Stimulated activated CD8-positive, alpha-beta memory T cell treated with anti-CD3 and anti-CD28 coated beads, Interleukin-7, amount 100 ng/mL, for 24 hours (primary cell): Measurements from ENCODE around the gene HMGCLL1.

ENCODE experiments used
- DNase-seq: peaks from one replicate; pipeline ENCODE4 v3.0.0-alpha.2; 2020; ENCODE audit warnings: low read depth

The HMGCLL1 gene

DNA sequence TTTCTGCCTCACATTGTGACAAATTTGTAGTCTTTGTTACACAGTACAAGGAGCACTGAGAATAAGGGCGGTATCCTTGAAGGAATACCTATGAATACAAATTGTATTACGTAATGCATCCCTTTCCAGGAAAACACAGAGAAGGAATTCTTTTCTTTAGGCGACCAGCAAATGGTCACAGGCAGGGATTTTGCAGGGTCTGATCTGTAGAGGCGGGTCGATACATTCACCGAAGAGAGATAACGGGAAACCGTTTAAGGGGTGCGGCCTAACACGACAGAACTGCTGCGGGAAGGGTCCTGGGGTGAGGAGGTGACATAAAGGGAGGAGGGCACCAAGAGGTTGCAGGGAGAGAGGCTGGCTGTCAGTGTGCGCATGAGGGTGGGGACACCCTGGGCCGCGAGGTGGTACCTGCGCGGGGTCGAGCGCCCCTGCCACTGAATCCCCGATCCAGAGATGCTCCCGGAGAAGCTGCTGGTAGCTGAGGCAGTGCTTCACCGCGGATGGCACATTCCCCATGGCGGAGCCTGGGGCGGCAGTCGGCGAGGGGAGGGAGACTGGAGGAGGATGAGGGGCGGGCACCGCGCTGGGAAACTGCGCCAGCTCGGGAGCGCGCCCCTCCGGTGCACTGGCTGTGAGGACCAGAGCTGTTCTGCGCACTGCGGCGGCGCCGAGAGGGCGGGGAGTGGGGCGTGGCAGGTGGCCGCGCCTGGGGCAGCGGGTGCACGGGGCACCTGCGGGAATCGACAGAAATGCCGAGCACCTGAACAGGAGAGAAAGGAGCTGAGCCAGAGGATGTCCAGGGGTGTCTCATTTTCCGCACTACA, at the start of gene HMGCLL1:
Gene HMGCLL1 (minus strand): TSS at position 656 of the 827 bp plus-strand sequence. CDS start 137 bp downstream, at position 519.
- no peak for DNase-seq

DNA sequence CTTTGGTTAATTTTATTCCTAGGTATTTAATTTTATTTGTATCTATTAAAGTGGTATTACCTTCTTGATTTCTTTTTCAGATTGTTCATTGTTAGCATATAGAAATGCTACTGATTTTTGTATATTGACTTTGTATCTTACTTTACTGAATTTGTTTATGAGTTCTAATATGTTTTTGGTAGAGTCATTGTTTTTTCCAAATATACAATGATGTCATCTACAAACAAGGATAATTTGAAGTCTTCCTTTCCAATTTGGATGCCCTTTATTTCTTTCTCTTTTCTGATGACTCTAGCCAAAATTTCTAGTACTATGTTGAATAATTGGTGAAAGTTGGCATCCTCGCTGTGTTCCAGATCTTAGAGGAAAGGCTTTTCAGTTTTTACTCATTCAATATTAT, 43.0 kb upstream of the HMGCLL1 start:
- no peak for DNase-seq

DNA sequence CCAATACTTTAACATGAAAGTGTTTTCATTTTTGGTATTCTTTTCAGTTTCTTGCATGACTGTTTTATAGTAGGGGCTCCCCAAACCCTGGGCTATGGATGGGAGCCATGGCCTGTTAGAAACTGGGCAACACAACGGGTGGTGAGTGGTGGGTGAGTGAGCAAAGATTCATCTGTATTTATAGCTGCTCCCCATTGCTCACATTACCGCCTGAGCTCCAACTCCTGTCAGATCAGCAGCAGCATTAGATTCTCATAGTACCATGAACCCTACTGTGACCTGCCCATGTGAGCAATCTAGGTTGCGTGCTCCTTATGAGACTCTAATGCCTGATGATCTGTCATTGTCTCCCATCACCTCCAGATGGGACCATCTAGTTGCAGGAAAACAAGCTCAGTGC, 42.3 kb upstream of the HMGCLL1 start:
- no peak for DNase-seq

DNA sequence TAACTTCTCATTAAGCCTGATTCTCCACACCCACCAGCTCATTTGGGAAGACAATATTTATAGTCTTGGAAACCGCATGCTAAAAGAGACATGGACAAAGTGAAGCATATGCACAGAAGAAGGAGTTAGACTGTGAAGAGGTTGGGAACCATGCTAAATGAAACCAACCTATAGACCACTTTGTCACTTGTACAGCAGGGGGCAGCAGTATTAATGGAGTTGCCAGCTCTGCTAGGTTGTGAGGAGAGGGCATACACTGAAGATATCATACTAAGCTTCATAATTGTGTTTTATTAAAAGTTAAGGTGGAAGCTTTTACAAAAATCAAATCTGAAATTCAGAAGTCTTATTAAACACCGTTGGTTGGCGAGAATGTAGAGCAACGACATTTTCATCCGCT, 38.3 kb upstream of the HMGCLL1 start:
- DNase-seq, result no peak

DNA sequence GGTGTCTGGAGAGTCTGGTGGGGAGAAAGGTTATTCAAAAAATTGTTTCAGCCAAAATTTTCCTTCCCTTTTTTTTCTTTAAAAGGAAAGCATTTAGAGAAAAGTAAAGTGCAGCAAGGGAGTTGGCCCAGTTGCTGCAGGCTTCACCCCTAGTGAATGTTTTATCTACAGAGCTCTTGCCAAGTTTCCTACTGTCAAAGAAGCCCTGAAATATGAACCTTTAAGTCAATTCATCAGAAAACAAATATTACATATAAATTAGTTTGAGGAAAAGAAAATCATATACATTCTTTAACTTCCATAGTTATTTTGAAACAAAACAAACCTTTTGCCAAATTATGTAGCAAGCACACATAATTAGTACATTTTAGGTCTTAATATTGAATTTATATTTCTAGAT, 25.0 kb upstream of the HMGCLL1 start:
- no peak for DNase-seq

GRCh38 chr6:55601120-55601519, 22.1 kb upstream of the HMGCLL1 start:
- DNase-seq, result no peak

GRCh38 chr6:55594442-55594841, 15.4 kb upstream of the HMGCLL1 start:
- no peak for DNase-seq

DNA sequence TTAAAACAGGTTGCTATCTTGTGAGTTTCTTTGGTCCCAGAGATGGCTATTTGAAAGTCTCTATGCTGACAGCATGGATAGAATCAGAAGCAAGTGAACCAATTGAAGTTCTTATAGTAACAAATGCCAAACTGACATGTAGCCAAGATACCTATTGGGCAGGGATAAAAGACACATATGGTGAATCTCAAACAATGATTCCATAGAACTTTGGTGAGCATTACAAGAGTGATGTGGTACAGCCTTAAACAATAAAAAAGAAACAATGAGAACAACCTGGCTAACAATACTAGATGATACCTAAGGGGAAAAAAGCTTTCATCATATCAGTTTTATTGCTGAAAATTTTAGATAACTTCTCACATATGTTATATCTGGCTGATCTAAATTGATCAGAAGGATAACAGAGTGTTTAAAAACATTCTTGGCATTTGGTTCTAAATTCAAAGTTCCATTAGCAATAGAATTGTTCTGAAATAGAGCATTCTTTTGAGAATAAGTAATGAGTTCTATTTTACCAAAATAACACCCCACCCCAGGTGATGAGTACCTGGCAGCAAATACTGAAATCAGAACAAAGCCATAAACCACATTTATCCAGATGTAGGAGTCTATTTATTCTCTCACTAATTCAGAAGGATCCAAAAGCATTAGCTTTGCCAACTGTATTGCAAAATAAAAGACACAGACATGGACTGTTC, 5.8 kb upstream of the HMGCLL1 start:
- DNase-seq, result no peak

DNA sequence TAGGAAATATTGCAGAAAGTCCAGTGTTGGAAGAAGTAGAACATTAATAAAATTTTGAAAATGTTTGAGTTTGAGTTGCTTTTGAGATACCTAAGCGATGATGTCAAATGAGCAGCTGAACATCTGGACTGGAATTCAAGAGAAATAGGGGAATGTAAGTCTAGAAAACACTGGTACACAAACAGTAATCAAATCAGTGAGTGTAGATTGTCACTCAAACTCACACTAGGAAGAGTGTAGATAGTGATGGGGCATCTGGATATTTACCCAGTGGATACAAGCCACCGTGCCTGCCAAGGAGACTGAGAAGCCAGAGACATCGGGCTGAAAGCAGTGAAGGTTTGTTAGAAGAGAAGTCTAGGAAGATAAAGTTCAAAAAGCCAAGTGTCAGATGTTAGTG, 2.2 kb downstream of the HMGCLL1 start:
- DNase-seq, result no peak

DNA sequence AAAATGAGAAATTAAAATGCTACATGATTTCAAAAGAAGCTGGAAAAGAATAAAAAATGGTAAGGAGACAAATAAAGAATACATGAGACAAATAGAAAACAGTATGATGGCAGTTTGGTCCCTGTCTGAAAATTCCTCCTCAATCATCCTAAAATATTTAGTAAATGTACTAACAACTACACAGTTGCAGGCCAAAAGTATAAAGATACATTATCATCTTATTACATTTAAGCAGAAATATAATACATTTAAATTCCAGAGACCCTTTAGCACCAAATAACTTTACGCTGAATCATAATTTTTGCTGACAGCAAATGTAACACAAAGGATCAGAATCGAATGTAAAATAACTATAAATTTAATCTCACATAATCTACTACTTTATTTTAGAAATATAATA, 4.4 kb downstream of the HMGCLL1 start:
- DNase-seq, result no peak

DNA sequence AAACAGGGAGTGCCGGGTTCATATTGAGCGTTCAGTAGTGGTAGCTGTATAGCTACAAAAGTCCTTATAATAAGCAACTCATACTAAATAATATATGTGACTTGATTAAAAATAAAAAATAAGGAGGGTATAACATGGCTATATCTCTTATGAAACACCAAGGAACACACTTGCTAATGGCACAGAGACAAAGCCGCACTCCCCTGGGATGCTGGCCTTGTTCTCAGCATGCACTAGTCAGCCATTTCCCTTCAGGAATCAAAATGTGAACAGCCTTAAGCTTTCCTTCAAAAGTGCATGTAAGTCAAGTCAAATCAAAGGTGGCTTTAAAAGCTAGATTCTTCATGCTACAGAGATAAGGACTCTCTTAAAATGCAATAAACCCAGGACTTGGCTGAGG, 9.4 kb downstream of the HMGCLL1 start:
- DNase-seq, result no peak

DNA sequence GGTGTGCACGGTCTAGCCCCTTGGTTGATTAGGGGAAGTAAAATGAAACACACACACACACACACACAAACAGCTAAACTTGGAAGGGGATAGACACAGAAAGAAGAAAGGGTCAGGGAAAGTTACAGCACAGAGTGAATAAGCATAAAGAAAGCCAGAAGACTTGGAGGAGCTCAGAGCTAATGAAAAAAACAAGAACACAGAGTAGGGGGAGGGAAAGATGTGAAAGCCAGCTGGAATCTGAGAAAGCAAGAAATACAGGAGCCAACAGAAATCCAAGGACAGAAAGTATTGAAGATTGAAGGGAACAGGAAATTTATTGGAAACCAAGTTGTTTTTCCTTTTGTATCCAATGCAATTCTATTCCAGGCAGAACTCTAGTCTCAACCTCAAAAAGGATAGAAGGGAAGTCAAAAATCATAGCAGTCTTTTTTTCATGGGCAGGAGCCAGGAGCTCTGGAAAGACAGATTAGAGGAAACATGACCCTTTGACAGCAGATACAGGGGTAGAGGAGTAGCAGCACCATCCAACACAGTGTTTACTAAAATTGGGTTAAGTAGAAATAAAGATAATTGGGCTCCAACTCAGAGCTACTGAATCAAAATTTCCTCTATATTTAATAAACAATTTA, 10.1 kb downstream of the HMGCLL1 start:
- no peak for DNase-seq

DNA sequence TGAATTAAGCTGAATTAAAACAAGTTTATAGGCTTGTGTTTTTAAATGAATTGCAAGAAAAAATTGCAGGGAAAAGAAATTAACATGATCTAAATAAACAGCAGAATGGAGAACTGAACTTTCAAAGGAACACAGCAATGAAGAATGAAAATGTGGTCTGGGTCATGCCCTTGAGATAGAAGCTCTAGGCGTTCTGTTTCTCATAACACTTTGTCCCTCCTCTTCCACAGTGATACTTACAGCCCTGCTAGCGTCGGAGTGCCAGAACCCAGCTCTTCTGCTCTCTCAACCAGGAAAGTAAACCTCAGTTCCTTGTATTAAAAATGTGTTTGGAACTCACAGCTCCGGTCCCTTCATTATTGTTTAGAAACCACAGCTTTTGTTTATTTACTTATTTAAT, 11.4 kb downstream of the HMGCLL1 start:
- DNase-seq, result no peak

- DNase-seq, result no peak
These were observed 12.8 kb downstream of the HMGCLL1 start for GRCh38 chr6:55566036-55566710.

DNA sequence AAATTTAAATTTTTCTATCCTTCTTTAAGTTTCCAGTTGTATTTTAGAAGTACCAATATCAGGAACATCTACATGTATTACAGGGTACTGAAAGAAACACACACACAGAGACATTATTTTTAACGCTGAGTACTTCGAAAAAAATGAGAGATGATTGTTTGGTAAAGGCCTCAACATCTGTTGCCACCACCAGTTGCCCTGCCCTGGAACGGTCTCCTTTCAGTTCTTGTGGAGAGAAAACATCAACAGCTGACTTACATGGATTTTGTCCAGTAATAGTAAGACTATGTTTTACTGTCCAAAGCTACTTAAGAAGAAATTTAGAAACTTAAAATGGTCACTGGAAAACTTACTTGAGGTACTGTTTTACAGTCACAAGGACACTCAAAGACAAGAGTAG, 16.7 kb downstream of the HMGCLL1 start:
- DNase-seq, result no peak

DNA sequence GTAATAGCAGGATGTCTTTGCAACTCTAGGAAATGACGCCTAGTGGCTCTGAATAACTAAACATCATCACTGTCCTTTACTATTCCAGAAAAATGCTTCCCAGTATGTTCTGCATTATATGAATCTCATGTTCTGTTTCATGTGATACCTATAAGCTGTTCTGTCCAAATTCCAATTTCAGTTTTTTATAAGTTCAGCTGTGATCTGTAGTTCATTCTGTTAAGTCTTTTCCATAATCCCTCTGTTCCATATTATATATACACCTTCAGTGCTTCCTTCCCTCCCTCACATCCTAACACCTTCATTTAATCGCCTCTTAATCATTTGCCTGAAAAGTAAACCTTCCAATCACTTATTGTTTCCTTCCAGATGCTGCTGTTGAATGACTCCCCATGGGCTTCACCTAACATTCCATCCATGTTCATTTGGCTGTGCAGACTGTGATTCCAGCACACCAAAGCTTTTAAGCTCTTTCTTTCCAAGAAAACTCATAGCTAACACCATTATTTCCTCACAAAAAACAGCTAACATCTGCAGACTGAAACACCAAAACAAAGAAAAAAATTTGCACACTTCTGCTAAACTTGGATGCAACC, 18.6 kb downstream of the HMGCLL1 start:
- DNase-seq, result no peak

GRCh38 chr6:55557146-55557545, 21.8 kb downstream of the HMGCLL1 start:
- DNase-seq, result no peak

DNA sequence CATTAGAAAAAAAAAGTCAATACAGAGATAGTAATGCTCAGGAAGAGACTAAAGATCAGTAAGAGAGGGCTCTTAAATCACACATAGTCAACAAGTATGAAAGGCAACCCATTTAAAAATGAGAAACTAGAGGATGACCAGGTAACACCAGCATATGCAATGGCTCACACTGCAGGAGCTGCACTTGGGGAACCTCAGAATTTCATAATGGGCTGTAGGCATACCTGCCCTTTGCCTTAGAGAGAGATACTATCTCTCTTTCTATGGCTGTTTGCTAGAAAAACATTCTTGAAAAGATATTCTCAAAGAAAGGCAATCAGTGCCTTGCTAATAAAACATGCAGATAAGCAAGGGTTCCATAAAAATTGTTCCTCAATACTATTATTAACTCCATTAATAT, 33.2 kb downstream of the HMGCLL1 start:
- DNase-seq, result no peak

DNA sequence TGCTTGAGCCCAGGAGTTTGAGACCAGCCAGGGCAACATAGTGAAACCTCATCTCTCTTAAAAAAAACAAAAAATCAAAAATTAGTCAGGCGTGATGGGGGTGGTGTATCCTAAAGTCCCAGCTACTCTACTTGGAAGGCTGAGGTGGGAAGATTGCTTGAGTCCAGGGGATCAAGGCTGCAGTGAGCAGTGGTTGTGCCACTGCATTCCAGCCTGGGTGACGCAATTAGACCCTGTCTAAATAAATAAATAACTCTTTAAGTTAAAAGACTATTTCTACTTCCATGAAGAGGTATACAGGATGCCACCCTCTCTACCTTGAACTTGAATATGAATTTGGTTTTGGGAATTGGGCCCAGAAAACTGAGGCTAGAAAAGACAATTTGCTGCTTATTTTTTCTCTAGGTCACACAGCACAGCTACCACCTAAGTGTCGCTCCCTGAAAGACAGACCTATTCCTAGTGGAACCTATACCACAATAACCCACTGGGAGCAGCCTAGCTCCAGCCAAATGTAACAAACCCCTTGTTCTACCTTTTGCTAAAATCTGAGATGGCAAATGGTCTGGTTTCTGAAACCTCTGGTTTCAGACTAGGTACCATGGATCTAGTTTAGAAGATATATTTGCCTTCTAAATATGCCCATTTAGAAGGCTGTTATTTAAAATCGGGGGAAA, 35.2 kb downstream of the HMGCLL1 start:
- DNase-seq, result no peak

- no peak for DNase-seq
These were observed 38.0 kb downstream of the HMGCLL1 start for GRCh38 chr6:55541024-55541423.

DNA sequence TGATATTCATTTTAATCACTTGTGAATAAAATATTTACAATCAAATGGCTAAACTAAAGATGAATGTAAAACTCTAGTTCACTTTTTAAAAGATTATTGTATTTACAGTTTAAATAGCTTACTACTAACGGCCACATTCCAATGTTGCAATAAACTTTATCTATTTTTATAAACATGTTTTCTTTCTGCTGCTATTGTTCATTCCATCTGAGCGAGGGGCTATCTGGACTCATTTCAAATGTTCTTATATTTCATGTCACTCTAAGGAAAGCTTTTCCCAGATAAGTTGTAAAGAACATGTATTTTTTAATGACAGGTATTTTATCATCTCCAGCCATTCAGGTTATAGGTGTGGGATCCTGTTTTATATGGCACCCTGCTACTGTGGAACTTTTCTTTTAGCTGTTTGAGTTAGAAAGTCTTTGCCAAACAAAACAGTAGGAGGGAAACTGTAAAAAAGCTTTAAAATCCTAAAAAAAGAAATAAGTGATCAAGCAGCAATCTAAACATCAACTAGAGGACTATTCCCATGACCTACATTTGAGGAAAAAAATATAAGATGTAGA, 42.5 kb downstream of the HMGCLL1 start:
- no peak for DNase-seq
